ENCODE measurements around the gene CPZ. TPM values are rescaled to one million over a fixed set of nuclear protein-coding genes. Genes with fewer than 3 reads are reported as not detected.
"Not testable (repeated sequence)": the region's sequence is repeated elsewhere in the genome, so short reads cannot be mapped to it uniquely, and the experiment has no call there.

The CPZ gene
- total RNA-seq, 1 donor from 2014 or later = not detected

GRCh38 chr4:8556341-8557150 lies 36.0 kb upstream of the CPZ start:
- DNase-seq (ENCODE audit: low read depth in 2 of 2) = no peak

GRCh38 chr4:8557151-8558076 lies 35.2 kb upstream of the CPZ start:
- no peak for DNase-seq (ENCODE audit: low read depth in 2 of 2)

- DNase-seq (ENCODE audit: low read depth in 2 of 2) = no peak
Observed at GRCh38 chr4:8558080-8558960, 34.2 kb upstream of the CPZ start.

DNA sequence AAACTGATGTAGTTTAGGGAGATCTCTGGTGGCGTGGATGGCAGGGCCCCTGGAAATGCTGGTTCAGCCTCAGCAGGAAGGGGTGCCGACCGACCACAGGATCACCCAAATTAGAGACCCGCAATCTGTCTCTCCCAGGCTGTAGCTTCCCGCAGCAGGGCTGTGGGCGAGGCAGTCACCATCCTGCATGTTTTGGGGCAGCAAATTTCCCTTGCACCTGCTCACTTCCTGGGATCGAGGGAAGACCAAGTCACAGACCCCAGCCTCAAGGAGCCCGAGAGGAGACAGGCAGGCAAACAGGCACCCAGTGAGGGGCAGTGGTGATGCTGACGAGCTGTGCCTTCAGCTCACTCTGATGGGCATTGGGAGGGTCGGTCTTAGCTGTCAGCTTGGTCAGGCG lies 33.6 kb upstream of the CPZ start:
- DNase-seq (ENCODE audit: low read depth in 2 of 2) = no peak

DNA sequence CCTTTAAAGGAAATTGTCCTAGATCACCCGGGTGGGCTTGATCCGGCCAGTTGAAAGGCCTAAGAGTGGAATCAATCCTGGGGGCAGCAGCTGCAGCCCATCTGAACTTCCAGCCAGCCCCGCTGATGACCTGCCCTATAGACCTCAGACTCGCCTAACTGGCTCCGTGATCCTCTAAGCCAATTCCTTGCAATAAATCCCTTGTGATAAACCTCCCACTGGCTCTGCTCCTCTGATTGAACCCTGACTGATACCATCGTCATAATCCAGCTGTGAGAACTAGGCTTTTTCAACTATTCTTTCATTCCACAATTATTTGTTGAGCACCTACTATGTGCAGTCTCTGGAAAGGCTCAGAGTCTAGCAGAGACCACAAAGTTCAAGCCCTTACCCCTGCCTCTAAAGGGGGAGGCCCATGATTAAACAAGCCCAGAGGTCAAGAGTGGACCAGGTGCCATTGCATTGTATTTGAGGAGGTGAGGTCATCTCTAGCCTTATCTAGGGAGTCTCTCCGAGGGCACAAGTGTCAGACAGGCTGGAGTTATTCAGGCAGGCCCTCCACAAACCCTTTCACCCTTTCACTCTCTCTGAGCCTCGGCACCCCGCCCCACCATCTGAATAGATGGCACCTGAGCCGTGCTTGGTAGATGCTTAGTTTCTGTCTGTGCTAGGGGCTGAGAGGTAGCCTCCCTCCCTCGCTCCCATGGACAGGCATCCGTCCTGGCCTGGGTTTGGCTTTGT lies 32.9 kb upstream of the CPZ start:
- no peak for DNase-seq (ENCODE audit: low read depth in 2 of 2)

DNA sequence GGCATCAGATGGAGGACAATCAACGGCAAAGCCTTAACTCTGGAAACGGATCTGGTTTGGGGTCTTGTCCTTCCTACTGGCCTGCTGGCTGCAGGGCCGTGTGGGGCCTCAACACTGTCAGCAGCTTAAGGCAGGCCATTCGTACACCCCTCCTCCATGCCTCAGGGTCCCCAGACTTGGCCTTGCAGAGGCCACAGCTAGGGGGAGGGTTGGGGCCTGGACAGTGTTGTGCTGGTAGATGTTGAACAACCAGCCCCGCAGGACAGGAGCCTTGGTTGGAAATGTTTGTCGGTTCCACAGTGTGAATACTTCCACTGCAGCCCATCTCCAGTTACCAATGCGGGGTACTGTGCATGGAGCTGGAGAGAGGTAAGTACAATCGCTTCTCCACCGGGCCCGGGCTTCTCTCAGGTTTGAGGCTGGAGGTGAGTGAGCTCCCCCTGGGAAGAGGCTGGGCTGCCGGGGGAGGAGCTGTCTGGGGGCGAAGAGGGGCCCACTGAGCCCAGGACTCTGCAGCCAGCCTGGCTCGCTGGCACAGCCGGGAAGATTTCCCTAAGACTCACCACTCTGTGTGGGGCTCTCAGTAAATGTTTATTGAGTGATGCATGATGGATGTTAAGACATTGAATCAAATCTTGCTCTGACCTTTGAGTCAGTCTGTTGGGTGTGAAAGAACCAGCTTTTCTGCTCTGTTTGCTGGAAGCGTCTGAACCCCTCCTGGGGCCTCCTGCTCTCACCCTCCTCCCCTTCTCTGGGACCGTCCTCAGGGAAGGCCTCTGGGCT lies 32.1 kb upstream of the CPZ start:
- no peak for DNase-seq (ENCODE audit: low read depth in 2 of 2)

- no peak for DNase-seq (ENCODE audit: low read depth in 2 of 2)
Observed at GRCh38 chr4:8564595-8564994, 28.0 kb upstream of the CPZ start.

DNA sequence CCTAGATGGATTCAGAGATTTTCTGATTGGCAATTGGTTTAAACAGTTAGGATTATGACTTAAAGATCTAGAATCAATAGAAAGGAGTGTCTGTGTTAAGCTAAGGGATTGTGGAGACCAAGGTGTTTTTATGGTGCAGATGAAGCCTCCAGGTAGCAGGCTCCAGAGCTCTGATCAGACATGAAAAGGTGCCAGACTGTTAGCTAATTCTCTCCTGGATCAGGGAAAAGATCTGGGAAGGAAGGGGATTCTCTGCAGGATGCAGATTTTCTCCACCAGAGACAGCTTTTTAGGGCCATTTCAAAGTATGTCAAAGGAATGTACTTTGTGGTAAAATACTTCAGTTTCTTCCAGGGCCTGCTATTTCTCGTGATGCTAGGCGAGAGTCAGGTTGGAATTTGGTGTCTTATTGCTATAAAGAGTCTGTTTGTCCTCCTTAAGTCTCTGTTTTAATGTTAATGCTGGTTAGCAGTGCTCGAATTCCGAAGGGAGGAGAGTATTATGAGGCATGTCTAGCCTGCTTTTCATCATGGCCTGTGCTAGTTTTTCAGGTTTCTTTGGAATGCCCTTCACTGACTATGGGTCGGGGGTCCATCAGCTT lies 24.4 kb upstream of the CPZ start:
- DNase-seq (ENCODE audit: low read depth in 2 of 2) = no peak

GRCh38 chr4:8570201-8570600 lies 22.4 kb upstream of the CPZ start:
- no peak for DNase-seq (ENCODE audit: low read depth in 2 of 2)

DNA sequence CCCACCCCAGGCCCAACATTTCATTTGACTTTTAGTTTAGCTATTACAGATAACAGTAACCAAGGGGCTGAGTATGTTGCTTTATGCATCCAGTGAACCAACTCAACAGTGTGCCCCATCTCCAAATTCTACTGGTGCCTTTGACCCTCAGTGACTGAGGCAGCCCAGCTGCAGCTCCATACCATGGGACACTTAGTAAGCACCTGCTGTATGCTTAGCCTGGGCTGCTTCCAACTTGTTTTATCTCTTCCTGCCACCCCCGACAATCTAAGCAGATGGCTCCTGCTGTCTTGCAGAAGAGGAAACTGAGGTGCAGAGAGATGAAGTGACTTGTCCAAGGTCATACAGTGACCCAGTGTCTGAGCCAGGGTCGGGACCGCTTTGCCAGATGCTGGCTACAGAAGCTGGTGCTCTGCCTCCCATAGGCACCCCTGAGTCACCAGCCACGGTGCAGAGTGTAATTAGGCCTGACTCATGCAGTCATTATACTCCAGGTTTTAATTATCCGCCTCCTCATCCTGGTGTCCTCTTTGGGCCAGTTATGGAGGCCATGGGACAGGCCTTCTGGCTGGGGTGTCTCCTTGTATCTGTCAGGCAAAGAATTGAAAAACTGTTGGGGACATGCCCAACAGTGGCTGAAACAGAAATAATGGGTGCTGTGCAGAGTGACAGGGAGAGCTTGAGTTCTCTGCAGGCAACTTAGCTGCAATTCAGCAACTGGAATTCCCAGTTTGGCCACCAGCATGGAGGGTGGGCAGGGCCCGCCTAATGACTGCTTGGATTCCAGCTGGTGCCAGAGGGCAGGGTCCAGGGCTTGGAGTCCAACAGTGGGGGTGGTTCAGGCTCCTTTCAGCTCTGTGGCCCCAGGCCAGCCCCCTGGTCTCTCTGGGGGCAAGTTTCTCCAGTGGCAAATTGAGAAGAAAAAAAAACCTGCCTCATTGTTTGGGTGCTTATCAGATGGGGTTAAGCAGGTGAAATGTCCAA lies 20.6 kb upstream of the CPZ start:
- no peak for DNase-seq (ENCODE audit: low read depth in 2 of 2)

DNA sequence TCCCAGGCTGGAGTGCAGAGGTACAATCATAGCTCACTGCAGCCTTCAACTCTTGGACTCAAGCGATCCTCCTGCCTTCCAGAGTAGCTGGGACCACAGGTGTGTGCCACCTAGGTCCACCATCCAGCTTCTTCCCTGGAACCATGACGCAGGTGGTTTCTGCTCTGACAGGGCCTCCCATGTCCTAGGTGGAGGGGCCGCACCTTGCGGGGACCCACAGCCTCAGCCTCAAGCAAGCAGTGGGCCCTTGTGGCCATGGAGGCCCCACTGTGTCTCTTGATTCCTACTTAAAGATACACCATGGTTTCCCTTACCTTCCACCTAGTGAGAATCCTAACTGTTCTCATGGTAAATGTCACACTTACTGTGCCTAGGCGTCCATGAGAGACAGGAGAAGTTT lies 19.3 kb upstream of the CPZ start:
- no peak for DNase-seq (ENCODE audit: low read depth in 2 of 2)

- DNase-seq (ENCODE audit: low read depth in 2 of 2) = no peak
Observed at GRCh38 chr4:8574796-8575370, 17.7 kb upstream of the CPZ start.

DNA sequence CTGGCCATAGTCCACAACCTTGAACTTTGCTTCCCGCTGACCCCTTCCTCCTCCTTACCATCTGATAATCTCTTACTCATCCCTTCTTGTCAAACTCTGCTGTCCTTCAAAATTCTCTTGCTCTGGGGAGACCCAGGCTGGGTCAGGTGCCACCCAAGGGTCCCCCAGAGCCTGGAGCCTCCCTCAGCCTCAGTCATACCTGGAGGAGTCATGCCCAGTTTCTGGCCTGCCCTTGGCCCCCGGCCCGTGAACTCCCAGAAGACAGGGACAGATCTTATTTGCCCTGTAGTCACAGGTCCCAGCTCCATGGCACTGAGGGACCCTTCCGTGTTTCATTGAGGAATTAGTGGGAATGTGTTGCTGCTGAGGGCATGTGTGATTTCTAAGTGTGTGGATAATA lies 17.1 kb upstream of the CPZ start:
- DNase-seq (ENCODE audit: low read depth in 2 of 2) = no peak

GRCh38 chr4:8576591-8576990 lies 16.0 kb upstream of the CPZ start:
- DNase-seq (ENCODE audit: low read depth in 2 of 2) = not testable (repeated sequence)

DNA sequence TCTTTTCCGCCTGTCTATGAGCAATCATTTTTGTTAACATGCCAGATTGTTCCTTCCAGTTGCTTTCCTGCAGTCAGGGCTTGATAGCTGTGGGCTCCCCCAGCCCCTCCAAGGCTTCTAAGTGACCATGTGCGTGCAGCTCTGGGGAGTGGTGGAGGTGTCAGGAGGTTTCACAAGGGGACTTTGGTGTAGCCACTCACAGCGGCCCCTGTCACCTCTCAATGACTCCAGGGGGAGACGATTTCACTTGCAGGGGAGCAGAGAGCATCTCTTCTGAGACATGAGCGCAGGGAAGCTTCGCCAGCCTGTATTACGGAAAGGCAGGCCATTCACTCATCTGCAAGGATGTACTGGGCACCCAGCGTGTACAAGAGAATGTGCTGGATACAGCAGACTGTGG lies 15.5 kb upstream of the CPZ start:
- no peak for DNase-seq (ENCODE audit: low read depth in 2 of 2)

DNA sequence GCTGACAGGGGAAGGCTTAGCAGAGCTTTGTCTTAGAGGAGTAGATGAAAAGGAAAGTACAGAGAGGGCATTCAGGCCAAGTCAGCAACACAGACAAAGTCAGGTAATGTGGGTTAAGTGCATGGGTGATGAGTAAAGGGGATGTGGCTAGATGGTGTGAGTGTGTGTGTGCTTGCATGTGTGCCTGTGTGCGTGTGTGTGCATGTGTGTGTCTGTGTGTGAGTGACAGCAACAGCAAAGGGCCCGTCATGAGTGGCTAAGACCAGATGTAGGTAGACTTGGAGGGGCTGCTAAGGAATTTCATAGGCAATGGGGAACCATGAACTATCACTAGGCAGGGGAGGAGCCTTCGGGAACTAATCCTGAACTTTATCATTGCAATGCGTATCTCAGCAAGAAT lies 14.6 kb upstream of the CPZ start:
- no peak for DNase-seq (ENCODE audit: low read depth in 2 of 2)

GRCh38 chr4:8578717-8579116 lies 13.8 kb upstream of the CPZ start:
- no peak for DNase-seq (ENCODE audit: low read depth in 2 of 2)
